ENCODE data around the gene SORBS1.

- TF ChIP-seq ETV6 (CRISPR knock-in tag; IDR thresholded peaks at IDR 0.05) = no peak
- TF ChIP-seq MAX (CRISPR knock-in tag; IDR thresholded peaks at IDR 0.05) = no peak
- TF ChIP-seq, protein P1, sequence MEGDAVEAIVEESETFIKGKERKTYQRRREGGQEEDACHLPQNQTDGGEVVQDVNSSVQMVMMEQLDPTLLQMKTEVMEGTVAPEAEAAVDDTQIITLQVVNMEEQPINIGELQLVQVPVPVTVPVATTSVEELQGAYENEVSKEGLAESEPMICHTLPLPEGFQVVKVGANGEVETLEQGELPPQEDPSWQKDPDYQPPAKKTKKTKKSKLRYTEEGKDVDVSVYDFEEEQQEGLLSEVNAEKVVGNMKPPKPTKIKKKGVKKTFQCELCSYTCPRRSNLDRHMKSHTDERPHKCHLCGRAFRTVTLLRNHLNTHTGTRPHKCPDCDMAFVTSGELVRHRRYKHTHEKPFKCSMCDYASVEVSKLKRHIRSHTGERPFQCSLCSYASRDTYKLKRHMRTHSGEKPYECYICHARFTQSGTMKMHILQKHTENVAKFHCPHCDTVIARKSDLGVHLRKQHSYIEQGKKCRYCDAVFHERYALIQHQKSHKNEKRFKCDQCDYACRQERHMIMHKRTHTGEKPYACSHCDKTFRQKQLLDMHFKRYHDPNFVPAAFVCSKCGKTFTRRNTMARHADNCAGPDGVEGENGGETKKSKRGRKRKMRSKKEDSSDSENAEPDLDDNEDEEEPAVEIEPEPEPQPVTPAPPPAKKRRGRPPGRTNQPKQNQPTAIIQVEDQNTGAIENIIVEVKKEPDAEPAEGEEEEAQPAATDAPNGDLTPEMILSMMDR (IDR thresholded peaks at IDR 0.05) = no peak
- no peak for TF ChIP-seq NFYB (CRISPR knock-in tag; conservative IDR thresholded peaks at IDR 0.05; ENCODE audit: low read depth)
- TF ChIP-seq, protein P2, sequence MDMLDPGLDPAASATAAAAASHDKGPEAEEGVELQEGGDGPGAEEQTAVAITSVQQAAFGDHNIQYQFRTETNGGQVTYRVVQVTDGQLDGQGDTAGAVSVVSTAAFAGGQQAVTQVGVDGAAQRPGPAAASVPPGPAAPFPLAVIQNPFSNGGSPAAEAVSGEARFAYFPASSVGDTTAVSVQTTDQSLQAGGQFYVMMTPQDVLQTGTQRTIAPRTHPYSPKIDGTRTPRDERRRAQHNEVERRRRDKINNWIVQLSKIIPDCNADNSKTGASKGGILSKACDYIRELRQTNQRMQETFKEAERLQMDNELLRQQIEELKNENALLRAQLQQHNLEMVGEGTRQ (CRISPR knock-in tag; IDR thresholded peaks at IDR 0.05) = no peak
- no peak for TF ChIP-seq HMGXB4 (CRISPR knock-in tag; IDR thresholded peaks at IDR 0.05)
Measured at GRCh38 chr10:95445223-95445836, 115.8 kb downstream of the SORBS1 start.

All from WTC11 (cell line).